HEK293 (cell line): ENCODE results near the gene SAPCD1.

Experiments
- CTCF ChIA-PET: fragments of 350-600 bp; formaldehyde crosslinking; extraction: SDS; loops from one replicate; lab custom pipeline; 2021; ENCODE audit warnings: antibody characterized with exemption; lab: Yijun Ruan, JAX
- POLR2A ChIA-PET: fragments of 300-600 bp; formaldehyde crosslinking; extraction: SDS; loops from one replicate; lab custom pipeline; 2020; ENCODE audit warnings: antibody characterized with exemption, inconsistent platforms; lab: Yijun Ruan, JAX
- H3K27ac ChIP-seq: fragments of 200-500 bp; sonication (Bioruptor generic); 2 replicates; pipeline ENCODE4 v1.5.1; 2014; ENCODE audit warnings: low read depth, low read length, control low read depth, inconsistent platforms; ENCODE audit errors: extremely low read depth
- H3K36me3 ChIP-seq, 2 experiments: fragments of 200-500 bp in 1 of 2; sonication (Bioruptor generic) in 1 of 2; 1 replicate in 1 of 2; 2 replicates in 1 of 2; pipeline ENCODE4 v1.5.1; 2014 to 2017; ENCODE audit warnings: inconsistent platforms in 2 of 2, low read length in 2 of 2; ENCODE audit not compliant: control insufficient read depth in 2 of 2, insufficient read depth in 1 of 2
- H3K4me1 ChIP-seq: fragments of 200-500 bp; sonication (Bioruptor generic); 2 replicates; pipeline ENCODE4 v1.5.1; 2014; ENCODE audit warnings: mild to moderate bottlenecking, low read length, inconsistent platforms; ENCODE audit not compliant: control insufficient read depth, insufficient read depth
- H3K4me3 ChIP-seq: 2 replicates; pipeline ENCODE4 v1.5.1; 2011; ENCODE audit warnings: low read depth, mild to moderate bottlenecking, control low read depth, low read length, moderate library complexity
- H3K9me3 ChIP-seq: fragments of 200-500 bp; sonication (Bioruptor generic); 2 replicates; pipeline ENCODE4 v1.5.1; 2014; ENCODE audit warnings: low read depth, low read length, inconsistent platforms; ENCODE audit not compliant: control insufficient read depth, insufficient read depth
- EGR2 ChIP-seq: fragments of 450-650 bp; formaldehyde crosslinking; IDR thresholded peaks from 2 replicates; pipeline ENCODE4 v1.5.1; 2016; ENCODE audit warnings: low read depth, missing biosample characterization, missing genetic modification characterization
- FEZF1 ChIP-seq: fragments of 450-650 bp; formaldehyde crosslinking; IDR thresholded peaks from 2 replicates; pipeline ENCODE4 v1.5.1; 2016; ENCODE audit warnings: missing biosample characterization, missing genetic modification characterization
- GLIS1 ChIP-seq: fragments of 450-650 bp; formaldehyde crosslinking; IDR thresholded peaks from 2 replicates; pipeline ENCODE4 v1.5.1; 2016; ENCODE audit warnings: missing biosample characterization, missing genetic modification characterization
- GLIS2 ChIP-seq: fragments of 450-650 bp; formaldehyde crosslinking; IDR thresholded peaks from 2 replicates; pipeline ENCODE4 v1.5.1; 2016; ENCODE audit warnings: missing biosample characterization, missing genetic modification characterization
- MYNN ChIP-seq: fragments of 450-650 bp; formaldehyde crosslinking; IDR thresholded peaks from 2 replicates; pipeline ENCODE4 v1.5.1; 2016; ENCODE audit warnings: missing biosample characterization, missing genetic modification characterization, borderline replicate concordance
- SCRT2 ChIP-seq: fragments of 450-650 bp; formaldehyde crosslinking; IDR thresholded peaks from 2 replicates; pipeline ENCODE4 v1.5.1; 2016; ENCODE audit warnings: missing biosample characterization, missing genetic modification characterization
- ZIC2 ChIP-seq: fragments of 450-650 bp; formaldehyde crosslinking; IDR thresholded peaks from 2 replicates; pipeline ENCODE4 v1.5.1; 2016; ENCODE audit warnings: missing biosample characterization, missing genetic modification characterization
- ZNF121 ChIP-seq: fragments of 450-650 bp; formaldehyde crosslinking; IDR thresholded peaks from 2 replicates; pipeline ENCODE4 v1.5.1; 2016; ENCODE audit warnings: missing biosample characterization, missing genetic modification characterization
- ZNF157 ChIP-seq: fragments of 450-650 bp; formaldehyde crosslinking; IDR thresholded peaks from 2 replicates; pipeline ENCODE4 v1.5.1; 2016; ENCODE audit warnings: missing biosample characterization, missing genetic modification characterization
- ZNF16 ChIP-seq: fragments of 450-650 bp; formaldehyde crosslinking; IDR thresholded peaks from 2 replicates; pipeline ENCODE4 v1.5.1; 2016; ENCODE audit warnings: low read depth, missing biosample characterization, missing genetic modification characterization
- ZNF175 ChIP-seq: fragments of 450-650 bp; formaldehyde crosslinking; IDR thresholded peaks from 2 replicates; pipeline ENCODE4 v1.5.1; 2016; ENCODE audit warnings: missing biosample characterization, missing genetic modification characterization
- ZNF184 ChIP-seq: fragments of 450-650 bp; IDR thresholded peaks from 2 replicates; pipeline ENCODE4 v1.5.1; 2018; ENCODE audit warnings: missing biosample characterization, mild to moderate bottlenecking, missing genetic modification characterization
- ZNF335 ChIP-seq: fragments of 450-650 bp; formaldehyde crosslinking; conservative IDR thresholded peaks from 2 replicates; pipeline ENCODE4 v1.5.1; 2016; ENCODE audit warnings: missing biosample characterization, missing genetic modification characterization
- ZNF350 ChIP-seq: fragments of 450-650 bp; formaldehyde crosslinking; IDR thresholded peaks from 2 replicates; pipeline ENCODE4 v1.5.0; 2017; ENCODE audit warnings: missing biosample characterization, mild to moderate bottlenecking, missing genetic modification characterization
- ZNF37A ChIP-seq: fragments of 450-650 bp; IDR thresholded peaks from 2 replicates; pipeline ENCODE4 v1.5.1; 2018; ENCODE audit warnings: missing biosample characterization, missing genetic modification characterization
- ZNF416 ChIP-seq: fragments of 450-650 bp; formaldehyde crosslinking; IDR thresholded peaks from 2 replicates; pipeline ENCODE4 v1.5.1; 2016; ENCODE audit warnings: missing biosample characterization, missing genetic modification characterization
- ZNF473 ChIP-seq: fragments of 450-650 bp; formaldehyde crosslinking; IDR thresholded peaks from 2 replicates; pipeline ENCODE4 v1.5.1; 2017; ENCODE audit warnings: missing biosample characterization, missing genetic modification characterization
- ZNF549 ChIP-seq: fragments of 450-650 bp; IDR thresholded peaks from 2 replicates; pipeline ENCODE4 v1.5.1; 2018; ENCODE audit warnings: missing biosample characterization, missing genetic modification characterization, mild to moderate bottlenecking, inconsistent platforms, moderate library complexity
- ZNF561 ChIP-seq: fragments of 450-650 bp; IDR thresholded peaks from 2 replicates; pipeline ENCODE4 v1.5.1; 2018; ENCODE audit warnings: missing biosample characterization, missing genetic modification characterization, borderline replicate concordance
- ZNF600 ChIP-seq: fragments of 450-650 bp; formaldehyde crosslinking; IDR thresholded peaks from 2 replicates; pipeline ENCODE4 v1.5.1; 2016; ENCODE audit warnings: missing biosample characterization, missing genetic modification characterization
- ZNF626 ChIP-seq: fragments of 450-650 bp; sonication (Bioruptor Pico); formaldehyde crosslinking; IDR thresholded peaks from 2 replicates; pipeline ENCODE4 v1.5.1; 2018; ENCODE audit warnings: missing biosample characterization, missing genetic modification characterization, inconsistent platforms
- TF ChIP-seq, protein P1 (sequence below): fragments of 450-650 bp; formaldehyde crosslinking; IDR thresholded peaks from 2 replicates; pipeline ENCODE4 v1.5.1; 2016; ENCODE audit warnings: missing biosample characterization, missing genetic modification characterization
- TF ChIP-seq, protein P2 (sequence below): fragments of 450-650 bp; formaldehyde crosslinking; IDR thresholded peaks from 2 replicates; pipeline ENCODE4 v1.5.1; 2017; ENCODE audit warnings: missing biosample characterization, missing genetic modification characterization
- TF ChIP-seq, protein P3 (sequence below): fragments of 450-650 bp; formaldehyde crosslinking; IDR thresholded peaks from 2 replicates; pipeline ENCODE4 v1.5.1; 2016; ENCODE audit warnings: missing biosample characterization, missing genetic modification characterization
- TF ChIP-seq, protein P4 (sequence below): fragments of 450-650 bp; formaldehyde crosslinking; IDR thresholded peaks from 2 replicates; pipeline ENCODE4 v1.5.1; 2017; ENCODE audit warnings: missing biosample characterization, missing genetic modification characterization
- TF ChIP-seq, protein P5 (sequence below): fragments of 450-650 bp; formaldehyde crosslinking; IDR thresholded peaks from 2 replicates; pipeline ENCODE4 v1.5.1; 2017; ENCODE audit warnings: missing biosample characterization, missing genetic modification characterization
- TF ChIP-seq, protein P6 (sequence below): fragments of 450-650 bp; formaldehyde crosslinking; IDR thresholded peaks from 2 replicates; pipeline ENCODE4 v1.5.1; 2016; ENCODE audit warnings: missing biosample characterization, missing genetic modification characterization, borderline replicate concordance

Gene SAPCD1

DNA sequence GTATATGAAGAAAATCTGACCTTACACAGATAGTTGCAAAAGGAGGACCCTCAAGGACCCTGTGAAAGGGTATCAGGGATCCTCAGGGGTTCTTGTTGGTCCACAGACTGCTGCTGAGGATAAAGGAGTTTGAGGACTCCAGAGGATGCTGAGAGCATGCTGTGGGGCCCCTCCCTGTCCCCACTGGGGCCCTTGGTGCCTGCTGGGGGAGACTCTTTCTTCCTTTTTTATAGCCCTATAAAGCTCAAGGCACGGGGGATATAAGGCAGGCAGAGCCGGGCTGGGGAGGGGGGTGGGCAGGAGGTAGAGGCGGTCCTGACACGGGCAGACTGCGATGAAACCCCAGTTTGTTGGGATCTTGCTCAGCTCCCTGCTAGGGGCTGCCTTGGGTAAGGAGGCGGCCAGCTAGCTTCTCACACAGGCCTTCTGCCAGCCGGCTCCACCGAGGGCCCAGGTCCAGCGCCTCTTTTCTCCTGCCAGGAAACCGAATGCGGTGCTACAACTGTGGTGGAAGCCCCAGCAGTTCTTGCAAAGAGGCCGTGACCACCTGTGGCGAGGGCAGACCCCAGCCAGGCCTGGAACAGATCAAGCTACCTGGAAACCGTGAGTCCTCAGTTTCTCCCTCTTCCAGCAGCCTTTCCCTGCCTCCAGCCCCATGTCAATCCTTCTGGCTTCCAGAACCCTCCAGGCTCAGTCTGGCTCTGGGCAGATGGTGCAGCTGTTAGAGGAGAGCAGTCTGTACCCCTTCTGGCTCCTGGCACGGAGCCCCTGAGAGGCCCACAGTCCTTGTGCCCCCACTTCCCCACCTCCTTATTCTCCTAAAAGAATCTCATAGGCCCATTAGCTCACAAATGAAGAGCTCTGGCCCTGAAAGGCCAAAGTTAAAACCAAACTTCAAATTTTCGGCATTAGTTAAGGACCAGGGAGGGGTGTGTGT is 47.2 kb upstream of the SAPCD1 start, which contains the start of gene LY6G6D:
Gene LY6G6D (plus strand): TSS at position 327 of the 937 bp plus-strand sequence. CDS start 8 bp downstream, at position 335.
- ChIA-PET POLR2A (interaction anchor here (0.6 to 1.6 kb wide), 4 partner anchors 12 to 112 kb away, joined by 3 to 10 read pairs (median 4); partner anchors contain the start of genes ABHD16A and HSPA1B), CTCF (interaction anchor here (0.7 to 1.5 kb wide), 3 partner anchors 54 to 152 kb away, joined by 3 to 8 read pairs (median 3); no protein-coding TSS in a partner anchor)
- H3K27ac ChIP-seq, result peak within 1 kb of the TSS; percentile 46
- TF ChIP-seq ZNF335 (tag by site-specific recombination) (peak; percentile 78), MYNN (tag by site-specific recombination) (no peak), ZNF549 (tag by site-specific recombination) (no peak), GLIS2 (peak; percentile 69), ZNF473 (tag by site-specific recombination) (no peak), ZNF626 (no peak), SCRT2 (tag by site-specific recombination) (peak; percentile 80), EGR2 (tag by site-specific recombination) (no peak), ZNF157 (tag by site-specific recombination) (no peak), ZNF184 (no peak), ZNF561 (no peak), ZIC2 (tag by site-specific recombination) (peak; percentile 98), ZNF37A (tag by site-specific recombination) (no peak), ZNF600 (tag by site-specific recombination) (no peak), FEZF1 (tag by site-specific recombination) (no peak), GLIS1 (tag by site-specific recombination) (peak; percentile 47), ZNF16 (tag by site-specific recombination) (no peak), ZNF121 (no peak), ZNF416 (no peak), ZNF350 (tag by site-specific recombination) (no peak), ZNF175 (tag by site-specific recombination) (no peak)
- TF ChIP-seq, protein P1, sequence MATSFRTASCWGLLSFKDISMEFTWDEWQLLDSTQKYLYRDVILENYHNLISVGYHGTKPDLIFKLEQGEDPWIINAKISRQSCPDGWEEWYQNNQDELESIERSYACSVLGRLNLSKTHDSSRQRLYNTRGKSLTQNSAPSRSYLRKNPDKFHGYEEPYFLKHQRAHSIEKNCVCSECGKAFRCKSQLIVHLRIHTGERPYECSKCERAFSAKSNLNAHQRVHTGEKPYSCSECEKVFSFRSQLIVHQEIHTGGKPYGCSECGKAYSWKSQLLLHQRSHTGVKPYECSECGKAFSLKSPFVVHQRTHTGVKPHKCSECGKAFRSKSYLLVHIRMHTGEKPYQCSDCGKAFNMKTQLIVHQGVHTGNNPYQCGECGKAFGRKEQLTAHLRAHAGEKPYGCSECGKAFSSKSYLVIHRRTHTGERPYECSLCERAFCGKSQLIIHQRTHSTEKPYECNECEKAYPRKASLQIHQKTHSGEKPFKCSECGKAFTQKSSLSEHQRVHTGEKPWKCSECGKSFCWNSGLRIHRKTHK (tag by site-specific recombination), result no peak
- TF ChIP-seq, protein P2, sequence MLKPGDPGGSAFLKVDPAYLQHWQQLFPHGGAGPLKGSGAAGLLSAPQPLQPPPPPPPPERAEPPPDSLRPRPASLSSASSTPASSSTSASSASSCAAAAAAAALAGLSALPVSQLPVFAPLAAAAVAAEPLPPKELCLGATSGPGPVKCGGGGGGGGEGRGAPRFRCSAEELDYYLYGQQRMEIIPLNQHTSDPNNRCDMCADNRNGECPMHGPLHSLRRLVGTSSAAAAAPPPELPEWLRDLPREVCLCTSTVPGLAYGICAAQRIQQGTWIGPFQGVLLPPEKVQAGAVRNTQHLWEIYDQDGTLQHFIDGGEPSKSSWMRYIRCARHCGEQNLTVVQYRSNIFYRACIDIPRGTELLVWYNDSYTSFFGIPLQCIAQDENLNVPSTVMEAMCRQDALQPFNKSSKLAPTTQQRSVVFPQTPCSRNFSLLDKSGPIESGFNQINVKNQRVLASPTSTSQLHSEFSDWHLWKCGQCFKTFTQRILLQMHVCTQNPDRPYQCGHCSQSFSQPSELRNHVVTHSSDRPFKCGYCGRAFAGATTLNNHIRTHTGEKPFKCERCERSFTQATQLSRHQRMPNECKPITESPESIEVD, result no peak
- TF ChIP-seq, protein P3, sequence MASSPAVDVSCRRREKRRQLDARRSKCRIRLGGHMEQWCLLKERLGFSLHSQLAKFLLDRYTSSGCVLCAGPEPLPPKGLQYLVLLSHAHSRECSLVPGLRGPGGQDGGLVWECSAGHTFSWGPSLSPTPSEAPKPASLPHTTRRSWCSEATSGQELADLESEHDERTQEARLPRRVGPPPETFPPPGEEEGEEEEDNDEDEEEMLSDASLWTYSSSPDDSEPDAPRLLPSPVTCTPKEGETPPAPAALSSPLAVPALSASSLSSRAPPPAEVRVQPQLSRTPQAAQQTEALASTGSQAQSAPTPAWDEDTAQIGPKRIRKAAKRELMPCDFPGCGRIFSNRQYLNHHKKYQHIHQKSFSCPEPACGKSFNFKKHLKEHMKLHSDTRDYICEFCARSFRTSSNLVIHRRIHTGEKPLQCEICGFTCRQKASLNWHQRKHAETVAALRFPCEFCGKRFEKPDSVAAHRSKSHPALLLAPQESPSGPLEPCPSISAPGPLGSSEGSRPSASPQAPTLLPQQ, result peak; percentile 40; the same call in 1 of the 2 replicates
- TF ChIP-seq, protein P4, sequence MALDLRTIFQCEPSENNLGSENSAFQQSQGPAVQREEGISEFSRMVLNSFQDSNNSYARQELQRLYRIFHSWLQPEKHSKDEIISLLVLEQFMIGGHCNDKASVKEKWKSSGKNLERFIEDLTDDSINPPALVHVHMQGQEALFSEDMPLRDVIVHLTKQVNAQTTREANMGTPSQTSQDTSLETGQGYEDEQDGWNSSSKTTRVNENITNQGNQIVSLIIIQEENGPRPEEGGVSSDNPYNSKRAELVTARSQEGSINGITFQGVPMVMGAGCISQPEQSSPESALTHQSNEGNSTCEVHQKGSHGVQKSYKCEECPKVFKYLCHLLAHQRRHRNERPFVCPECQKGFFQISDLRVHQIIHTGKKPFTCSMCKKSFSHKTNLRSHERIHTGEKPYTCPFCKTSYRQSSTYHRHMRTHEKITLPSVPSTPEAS, result peak; percentile 41; the same call in 1 of the 2 replicates
- TF ChIP-seq, protein P5, sequence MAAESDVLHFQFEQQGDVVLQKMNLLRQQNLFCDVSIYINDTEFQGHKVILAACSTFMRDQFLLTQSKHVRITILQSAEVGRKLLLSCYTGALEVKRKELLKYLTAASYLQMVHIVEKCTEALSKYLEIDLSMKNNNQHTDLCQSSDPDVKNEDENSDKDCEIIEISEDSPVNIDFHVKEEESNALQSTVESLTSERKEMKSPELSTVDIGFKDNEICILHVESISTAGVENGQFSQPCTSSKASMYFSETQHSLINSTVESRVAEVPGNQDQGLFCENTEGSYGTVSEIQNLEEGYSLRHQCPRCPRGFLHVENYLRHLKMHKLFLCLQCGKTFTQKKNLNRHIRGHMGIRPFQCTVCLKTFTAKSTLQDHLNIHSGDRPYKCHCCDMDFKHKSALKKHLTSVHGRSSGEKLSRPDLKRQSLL (tag by site-specific recombination), result no peak
- TF ChIP-seq, protein P6, sequence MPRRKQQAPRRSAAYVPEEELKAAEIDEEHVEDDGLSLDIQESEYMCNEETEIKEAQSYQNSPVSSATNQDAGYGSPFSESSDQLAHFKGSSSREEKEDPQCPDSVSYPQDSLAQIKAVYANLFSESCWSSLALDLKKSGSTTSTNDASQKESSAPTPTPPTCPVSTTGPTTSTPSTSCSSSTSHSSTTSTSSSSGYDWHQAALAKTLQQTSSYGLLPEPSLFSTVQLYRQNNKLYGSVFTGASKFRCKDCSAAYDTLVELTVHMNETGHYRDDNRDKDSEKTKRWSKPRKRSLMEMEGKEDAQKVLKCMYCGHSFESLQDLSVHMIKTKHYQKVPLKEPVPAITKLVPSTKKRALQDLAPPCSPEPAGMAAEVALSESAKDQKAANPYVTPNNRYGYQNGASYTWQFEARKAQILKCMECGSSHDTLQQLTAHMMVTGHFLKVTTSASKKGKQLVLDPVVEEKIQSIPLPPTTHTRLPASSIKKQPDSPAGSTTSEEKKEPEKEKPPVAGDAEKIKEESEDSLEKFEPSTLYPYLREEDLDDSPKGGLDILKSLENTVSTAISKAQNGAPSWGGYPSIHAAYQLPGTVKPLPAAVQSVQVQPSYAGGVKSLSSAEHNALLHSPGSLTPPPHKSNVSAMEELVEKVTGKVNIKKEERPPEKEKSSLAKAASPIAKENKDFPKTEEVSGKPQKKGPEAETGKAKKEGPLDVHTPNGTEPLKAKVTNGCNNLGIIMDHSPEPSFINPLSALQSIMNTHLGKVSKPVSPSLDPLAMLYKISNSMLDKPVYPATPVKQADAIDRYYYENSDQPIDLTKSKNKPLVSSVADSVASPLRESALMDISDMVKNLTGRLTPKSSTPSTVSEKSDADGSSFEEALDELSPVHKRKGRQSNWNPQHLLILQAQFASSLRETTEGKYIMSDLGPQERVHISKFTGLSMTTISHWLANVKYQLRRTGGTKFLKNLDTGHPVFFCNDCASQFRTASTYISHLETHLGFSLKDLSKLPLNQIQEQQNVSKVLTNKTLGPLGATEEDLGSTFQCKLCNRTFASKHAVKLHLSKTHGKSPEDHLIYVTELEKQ (tag by site-specific recombination), result no peak

More for the DNA sequence above, 47.2 kb upstream of the SAPCD1 start, which contains the start of gene LY6G6D:
- Histone ChIP-seq H3K36me3 (no peaks in the 10 kb centered on the region), H3K4me3 (no peak within 1 kb of the TSS), H3K9me3 (no peaks in the 10 kb centered on the region), H3K4me1 (peaks cover 4% of the 10 kb centered on the region)
